Esophagus muscularis mucosa (tissue), 3 donors: ENCODE data around the gene FAM186B.

Source experiments
- CTCF ChIP-seq, 3 experiments: fragments of 200-600 bp in 2 of 3; fragments of 450-650 bp in 1 of 3; sonication (generic) in 2 of 3; IDR thresholded peaks; one replicate each; pipeline ENCODE4 v1.5.1; 2017 to 2019; ENCODE audit warnings: antibody characterized with exemption in 3 of 3, mild to moderate bottlenecking in 2 of 3, moderate library complexity in 1 of 3
- POLR2A ChIP-seq: fragments of 450-650 bp; IDR thresholded peaks from one replicate; pipeline ENCODE4 v1.6.1; 2017; ENCODE audit warnings: antibody characterized with exemption, moderate library complexity, mild to moderate bottlenecking, low read depth

GRCh38 chr12:49654715-49655114 lies 49.3 kb upstream of the FAM186B start:
- TF ChIP-seq CTCF (IDR thresholded peaks at IDR 0.05) (no peak), POLR2A (no peak)
